HG03159 (cell line): Measurements from ENCODE around the gene PLEKHD1.

Source experiments
- ATAC-seq: cut with Tn5 transposase; IDR thresholded peaks from one replicate; pipeline ENCODE4 v1.9.1; 2021; ENCODE audit warnings: mild to moderate bottlenecking, moderate library complexity; ENCODE audit not compliant: unreplicated experiment

The PLEKHD1 gene

DNA sequence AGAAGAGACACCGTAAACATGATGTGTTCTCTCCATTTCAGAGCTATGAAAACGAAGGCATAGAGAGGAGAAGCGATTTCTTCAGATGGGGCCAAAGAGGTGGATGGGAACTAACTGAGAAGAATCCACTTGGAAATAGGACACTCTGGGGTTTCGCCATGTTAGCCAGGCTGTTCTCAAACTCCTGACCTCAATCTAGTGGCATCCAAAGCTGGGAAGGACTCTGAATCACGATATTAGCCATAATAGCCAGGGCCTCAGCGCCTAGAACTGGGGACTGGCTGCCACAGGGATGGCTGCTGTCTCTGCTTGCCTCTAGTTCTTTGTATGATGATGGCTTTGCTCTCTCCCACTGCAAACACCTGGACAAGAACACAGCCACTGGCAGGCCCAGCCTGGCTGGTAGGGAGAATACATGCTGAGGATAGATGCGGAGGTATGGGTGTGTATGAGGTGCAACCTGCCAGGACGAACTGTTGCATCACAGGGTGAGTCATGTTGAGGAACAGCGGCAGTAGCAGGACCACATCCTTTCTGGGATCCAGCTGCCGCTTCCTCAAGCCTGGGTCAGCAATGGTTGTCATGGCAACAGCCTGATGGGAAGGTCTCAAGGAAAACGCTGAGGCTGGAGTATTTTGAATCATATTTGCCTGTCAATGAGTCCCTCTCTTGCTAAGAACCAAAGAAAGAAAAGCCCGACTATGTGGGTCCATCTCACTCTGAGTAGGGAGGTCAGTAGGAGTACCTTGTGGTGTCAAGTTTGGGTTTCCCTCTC lies 59.0 kb downstream of the PLEKHD1 start:
- ATAC-seq, result no peak

DNA sequence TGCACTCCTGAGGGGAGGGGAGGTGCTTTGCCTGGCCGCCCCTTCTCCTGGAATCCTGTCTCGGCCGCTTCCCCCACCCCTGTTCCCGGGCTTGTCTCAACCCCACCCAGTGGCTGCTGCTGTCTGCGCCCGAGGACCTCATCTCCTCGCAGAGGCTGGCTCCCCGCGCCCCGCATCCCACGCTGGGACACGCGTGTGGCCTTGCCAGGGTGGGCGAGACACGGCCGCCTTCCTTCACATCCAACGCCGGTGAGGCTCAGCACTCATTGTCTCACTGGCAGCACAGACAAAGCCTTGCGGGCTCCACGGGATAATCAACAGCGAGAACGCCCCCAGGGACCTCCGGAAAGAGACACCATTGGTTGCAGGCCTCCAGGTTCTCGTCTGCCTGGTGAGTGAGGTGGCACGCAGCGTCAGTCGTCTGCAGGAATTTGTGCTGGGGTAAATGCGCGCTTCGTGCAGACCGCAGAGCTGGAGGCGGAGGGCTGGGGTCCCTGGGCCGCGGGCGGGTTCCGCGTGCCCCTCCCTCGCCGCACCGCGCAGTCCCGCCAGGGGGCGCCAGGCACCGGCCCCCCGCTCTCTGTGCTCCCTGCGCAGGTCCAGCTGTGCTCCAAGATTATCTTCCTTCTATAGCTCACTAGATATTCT lies 63.3 kb downstream of the PLEKHD1 start:
- no peak for ATAC-seq

DNA sequence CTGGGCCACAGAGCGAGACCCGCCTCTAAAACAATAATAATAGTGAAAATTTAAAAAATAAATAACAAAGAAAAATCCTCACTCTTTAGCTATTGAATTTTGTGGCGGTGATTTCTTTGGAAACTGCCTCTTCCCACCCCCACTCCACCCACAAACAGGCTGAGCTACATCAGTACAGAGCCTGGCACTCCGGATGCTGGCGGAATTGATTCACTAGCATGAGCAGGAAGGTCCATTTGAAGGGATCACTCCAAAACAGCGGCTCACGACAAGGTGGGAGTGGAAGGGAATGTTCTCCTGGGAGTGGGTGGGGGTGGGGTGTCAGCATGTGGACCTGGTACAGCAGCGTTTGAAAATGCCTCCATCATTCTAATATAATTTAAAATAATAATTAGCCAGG lies 64.0 kb downstream of the PLEKHD1 start:
- no peak for ATAC-seq

- ATAC-seq, result no peak
These were observed 67.0 kb downstream of the PLEKHD1 start for GRCh38 chr14:69551511-69551910.

DNA sequence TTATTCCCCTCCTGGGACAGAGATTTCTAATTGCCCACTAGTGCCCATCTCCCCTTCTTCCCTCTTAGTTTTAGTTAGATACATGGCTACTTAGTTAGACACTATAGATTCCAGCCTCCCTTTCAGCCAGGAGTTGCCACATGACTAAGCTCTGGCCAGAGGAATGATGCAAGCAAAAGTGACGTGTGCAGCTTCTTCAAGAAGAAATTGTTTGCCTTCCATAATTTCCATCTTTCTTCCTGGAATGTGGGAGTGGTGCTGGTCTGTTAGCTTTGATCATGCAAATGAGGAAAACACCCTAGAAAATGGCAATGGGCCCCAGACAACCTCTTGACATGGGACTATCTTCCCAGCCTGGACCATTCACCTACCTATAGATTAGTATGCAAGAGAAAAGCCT lies 68.7 kb downstream of the PLEKHD1 start:
- ATAC-seq, result no peak

DNA sequence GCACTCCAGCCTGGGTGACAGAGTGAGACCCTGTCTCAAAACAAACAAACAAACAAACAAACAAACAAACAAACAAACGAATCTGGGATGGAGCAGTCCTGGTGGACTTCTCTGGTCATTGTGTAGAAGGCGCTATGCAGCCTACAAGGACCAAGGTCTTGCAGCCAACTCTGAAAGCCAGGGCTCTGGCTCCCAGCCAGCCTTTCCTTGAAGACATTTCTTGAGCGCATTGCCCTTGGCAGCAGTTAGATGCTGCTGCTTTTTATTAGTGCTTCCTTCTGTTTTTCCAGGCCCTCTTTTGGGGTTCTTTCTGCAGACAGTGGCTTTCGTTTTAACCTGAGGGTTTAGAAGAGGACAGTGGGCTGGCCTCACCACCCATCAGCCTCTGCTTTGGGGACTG lies 70.0 kb downstream of the PLEKHD1 start:
- ATAC-seq, result no peak

DNA sequence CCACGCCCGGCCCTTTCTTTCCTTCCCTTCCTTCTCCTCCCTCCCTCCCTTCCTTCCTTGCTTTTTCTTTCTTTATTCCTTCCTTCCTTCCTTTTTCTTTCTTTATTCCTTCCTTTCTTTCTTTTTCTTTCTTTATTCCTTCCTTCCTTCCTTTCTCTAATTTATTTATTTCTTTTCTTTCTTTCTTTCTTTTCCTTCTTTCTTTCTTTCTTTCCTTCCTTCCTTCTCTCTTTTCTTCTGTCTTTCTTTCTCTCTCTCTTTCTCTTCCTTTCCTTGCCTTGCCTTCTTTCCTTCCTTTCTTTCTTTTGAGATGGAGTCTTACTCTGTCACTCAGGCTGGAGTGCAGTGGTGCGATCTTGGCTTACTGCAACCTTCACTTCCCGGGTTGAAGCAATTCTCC lies 74.2 kb downstream of the PLEKHD1 start:
- ATAC-seq, result no peak

- ATAC-seq, result no peak
These were observed 75.1 kb downstream of the PLEKHD1 start for GRCh38 chr14:69559581-69560011.

DNA sequence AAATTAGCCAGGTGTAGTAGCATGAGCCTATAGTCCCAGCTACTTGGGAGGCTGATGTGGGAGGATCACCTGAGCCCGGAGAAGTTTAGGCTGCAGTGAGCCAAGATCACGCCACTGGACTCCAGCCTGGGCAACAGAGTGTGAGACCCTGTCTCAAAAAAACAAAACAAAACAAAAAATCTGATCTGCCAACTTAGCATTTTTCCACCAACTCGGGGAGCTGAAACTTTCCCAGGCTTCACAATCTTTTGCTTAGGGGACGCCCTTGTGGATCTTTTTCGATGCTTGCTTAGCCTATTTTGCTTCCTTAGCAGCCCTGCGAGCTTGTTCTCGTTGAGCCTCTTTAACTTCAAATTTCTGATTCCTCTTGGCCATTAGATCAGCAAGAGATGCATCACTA lies 76.3 kb downstream of the PLEKHD1 start:
- ATAC-seq, result no peak

GRCh38 chr14:69561893-69562292 lies 77.4 kb downstream of the PLEKHD1 start:
- ATAC-seq, result no peak

DNA sequence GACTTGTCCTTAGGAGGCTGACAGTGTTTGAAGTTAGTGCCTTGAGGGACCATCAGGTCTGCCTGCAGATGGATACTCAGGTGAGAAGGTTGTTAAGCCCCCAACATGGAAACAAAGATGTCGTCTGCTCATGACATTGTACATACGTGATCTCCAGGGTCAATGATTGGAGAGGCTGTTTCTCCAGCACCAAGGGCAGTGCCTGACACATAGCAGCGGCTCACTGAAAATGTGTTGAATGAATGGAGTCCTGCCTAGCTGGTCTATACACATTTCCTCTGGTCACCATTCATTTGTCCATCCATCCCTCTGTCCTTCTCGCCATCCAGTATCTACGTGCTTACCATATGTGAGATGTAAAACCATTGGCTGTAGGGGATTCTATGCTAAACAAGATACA lies 83.0 kb downstream of the PLEKHD1 start:
- ATAC-seq, result no peak

DNA sequence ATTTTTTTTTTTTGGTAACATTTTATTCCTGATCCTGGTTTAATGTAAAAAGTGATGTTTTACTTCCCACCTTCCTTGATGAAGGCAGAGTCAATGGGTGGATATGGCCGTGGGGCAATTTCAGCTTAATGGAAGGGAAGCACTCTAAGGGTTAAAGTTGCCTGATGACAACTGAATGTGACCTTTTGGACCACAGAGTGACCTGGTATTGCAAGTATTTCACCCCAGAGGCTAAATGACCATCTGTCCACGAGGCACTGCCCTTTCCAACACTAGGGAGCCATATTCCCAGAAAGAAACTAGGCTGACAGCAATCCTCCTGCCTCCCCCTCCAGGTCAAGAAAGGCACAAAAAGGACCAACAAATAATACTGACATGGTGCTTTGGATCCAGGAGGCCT lies 85.3 kb downstream of the PLEKHD1 start:
- ATAC-seq, result no peak

DNA sequence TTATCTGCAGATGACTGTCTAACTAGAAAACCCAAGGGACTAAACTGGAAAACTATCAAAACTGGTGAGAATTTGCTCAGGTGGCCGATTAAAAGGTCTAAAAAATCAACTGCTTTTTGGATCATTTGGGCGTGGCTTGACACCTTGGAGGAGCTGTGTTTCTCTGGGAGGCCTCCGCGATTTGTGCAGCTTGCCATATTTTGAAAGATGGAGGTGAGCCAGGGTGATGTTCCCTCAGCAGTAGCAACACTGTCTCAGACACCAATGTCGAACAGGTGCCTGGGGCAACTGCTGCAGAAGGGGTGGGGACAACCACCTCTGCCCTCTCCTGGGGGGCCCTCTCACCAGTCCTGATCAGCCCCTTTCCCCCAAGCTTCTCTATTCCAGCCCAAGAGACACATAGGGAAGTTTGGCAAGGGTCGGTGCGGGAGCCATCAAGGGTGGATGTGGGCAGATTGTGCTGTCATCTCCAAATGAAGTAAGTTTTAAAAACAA lies 86.4 kb downstream of the PLEKHD1 start:
- no peak for ATAC-seq

DNA sequence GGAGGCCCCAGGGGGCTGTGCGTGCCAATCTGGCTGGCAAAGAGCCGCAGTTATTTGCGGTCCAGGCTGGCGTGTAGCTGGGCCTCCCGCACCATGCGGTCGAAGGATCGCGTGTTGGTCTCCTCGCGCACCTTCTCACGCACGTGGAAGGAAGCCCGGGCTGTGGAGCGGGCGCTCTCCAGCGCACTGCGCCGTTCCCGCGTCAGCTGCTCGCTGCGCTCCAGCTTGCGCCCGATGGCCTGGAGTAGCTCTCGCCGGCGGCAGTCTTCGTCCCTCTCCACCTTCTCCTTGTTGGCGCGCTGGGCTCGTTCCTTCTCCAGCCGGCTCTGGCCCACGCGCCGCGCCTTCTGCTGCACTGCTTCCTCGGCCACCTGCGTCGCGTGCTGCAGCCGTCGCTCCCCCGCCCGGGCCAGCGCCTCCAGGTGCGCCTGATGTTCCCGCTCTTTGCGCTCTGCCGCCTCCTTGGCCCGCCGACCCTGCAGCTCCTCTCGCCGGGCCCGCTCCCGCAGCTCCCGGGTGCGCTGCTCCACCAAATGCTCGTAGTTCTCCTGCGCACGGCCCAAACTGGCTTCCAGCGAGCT lies 87.0 kb downstream of the PLEKHD1 start:
- ATAC-seq, result no peak

GRCh38 chr14:69572030-69572840 lies 87.7 kb downstream of the PLEKHD1 start:
- ATAC-seq, result no peak

GRCh38 chr14:69572841-69573135 lies 88.3 kb downstream of the PLEKHD1 start:
- ATAC-seq, result no peak

DNA sequence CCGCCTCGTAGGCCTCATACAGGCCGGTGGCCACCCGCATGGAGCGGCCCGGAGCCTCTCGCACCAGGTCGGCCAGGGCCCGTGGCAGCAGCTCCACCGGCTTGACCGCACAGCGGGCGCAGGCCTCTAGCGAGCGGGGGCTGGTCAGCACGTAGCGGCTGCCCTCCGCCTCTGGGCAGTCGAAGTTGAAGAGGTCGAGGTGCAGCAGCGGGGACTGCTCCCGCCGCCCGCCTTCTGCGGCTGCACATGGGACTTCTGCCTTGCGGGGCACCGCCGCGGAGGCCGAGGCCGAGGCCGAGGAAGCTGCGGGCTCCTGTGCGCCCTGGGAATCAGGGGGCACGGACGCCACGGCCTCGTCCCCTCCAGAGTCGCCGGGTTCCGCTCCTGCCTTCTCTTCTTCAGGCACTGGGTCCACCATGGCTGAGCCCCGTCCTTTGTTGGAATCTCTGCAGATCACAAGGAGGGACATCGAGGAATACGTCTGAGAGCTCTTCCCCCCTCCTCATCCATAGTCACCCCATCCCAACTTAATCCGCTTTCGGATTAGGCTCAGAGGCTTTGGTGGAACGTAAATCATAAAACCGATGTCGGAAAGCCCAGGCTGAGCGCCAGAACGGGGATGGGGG lies 88.8 kb downstream of the PLEKHD1 start:
- ATAC-seq, result no peak

GRCh38 chr14:69573831-69574262 lies 89.3 kb downstream of the PLEKHD1 start:
- no peak for ATAC-seq

DNA sequence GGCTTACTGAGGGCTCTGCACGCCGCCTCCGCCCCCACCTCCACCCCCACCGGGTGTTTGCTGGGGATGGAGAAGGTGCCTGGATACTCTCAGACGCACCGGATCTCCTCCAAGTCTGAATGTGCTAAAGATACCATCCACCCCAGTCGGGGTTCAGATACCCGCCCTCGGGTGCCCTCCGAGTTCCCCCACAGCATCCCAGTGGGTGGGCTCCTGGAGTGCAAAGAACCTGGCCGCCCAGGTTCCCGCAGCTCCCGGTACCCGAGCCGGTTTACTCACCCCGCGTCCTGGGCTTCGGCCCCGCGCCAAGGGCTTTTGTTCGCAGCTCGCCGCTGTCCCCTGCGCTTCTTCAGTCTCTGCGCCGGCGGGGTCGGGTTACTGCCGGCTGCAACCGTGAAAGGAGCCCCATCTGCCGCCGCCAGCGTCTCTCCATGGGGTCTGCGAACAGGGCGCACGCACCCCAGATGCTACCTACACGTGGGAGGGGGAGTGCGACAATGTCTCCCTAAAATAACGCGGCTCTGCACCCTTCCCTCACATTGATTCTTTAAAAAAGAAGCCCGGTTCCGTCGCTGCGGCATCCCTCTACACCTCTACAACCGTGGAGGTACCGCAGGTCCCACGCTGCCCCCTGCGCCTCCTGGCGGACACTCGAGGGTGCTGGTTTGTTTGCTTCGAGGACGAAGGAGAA lies 89.9 kb downstream of the PLEKHD1 start, which contains the start of gene CCDC177:
Gene CCDC177 (minus strand): TSS at position 609 of the 691 bp plus-strand sequence. CDS start 1,249 bp downstream, outside the sequence.
- peak; percentile 54 for ATAC-seq

DNA sequence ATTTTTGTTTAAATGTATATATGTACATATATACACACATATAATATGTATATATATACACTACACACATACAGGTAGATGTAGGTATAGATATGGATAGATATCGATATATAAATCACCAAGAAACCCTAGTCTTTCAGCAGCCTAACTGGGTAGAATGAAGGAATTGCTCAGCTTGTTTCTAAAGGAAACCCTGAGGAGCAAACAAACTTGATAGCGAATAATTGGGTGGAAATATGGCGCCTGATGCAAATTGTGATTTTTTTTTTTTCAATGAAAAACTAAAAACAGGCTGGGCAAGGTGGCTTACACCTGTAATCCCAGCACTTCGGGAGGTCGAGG lies 90.4 kb downstream of the PLEKHD1 start:
- ATAC-seq, result no peak
